Measurements from ENCODE around the gene AVP. TPM values are rescaled to one million over a fixed set of nuclear protein-coding genes. Genes with fewer than 3 reads are reported as not detected.

The AVP gene
- total RNA-seq, 1 donor from 2014 or later, result not detected

Other genes starting within 250 kb of the AVP start
- gene PCED1A, start 244.1 kb downstream of the AVP start, total RNA-seq, result 24.0 and 27.9 TPM in 2 replicates
- 46.0 and 48.9 TPM in 2 replicates for gene VPS16, start 244.0 kb downstream of the AVP start, total RNA-seq
- gene PTPRA, start 211.2 kb downstream of the AVP start, total RNA-seq, result 64.0 and 67.5 TPM in 2 replicates
- 2.1 and 2.3 TPM in 2 replicates for gene GNRH2, start 41.1 kb downstream of the AVP start, total RNA-seq
- gene MRPS26, start 38.7 kb downstream of the AVP start, total RNA-seq, result 106 and 114 TPM in 2 replicates
- not detected in 2 replicates for gene OXT, start 13.1 kb downstream of the AVP start, total RNA-seq
- 25.4 TPM in 2 replicates for gene FASTKD5, start 75.1 kb upstream of the AVP start, total RNA-seq
- 5.9 and 7.7 TPM in 2 replicates for gene UBOX5, start 75.1 kb upstream of the AVP start, total RNA-seq
- 0.54 and 0.78 TPM in 2 replicates for gene LZTS3, start 88.8 kb upstream of the AVP start, total RNA-seq
- 67.5 and 72.3 TPM in 2 replicates for gene DDRGK1, start 120.0 kb upstream of the AVP start, total RNA-seq
- 93.3 and 96.0 TPM in 2 replicates for gene ITPA, start 124.8 kb upstream of the AVP start, total RNA-seq
- 3.2 and 3.3 TPM in 2 replicates for gene SLC4A11, start 154.5 kb upstream of the AVP start, total RNA-seq

Measured in activated T-helper 1 cell treated with anti-CD3 and anti-CD28 coated beads, Interleukin-12 subunit alpha, Interleukin-12 subunit beta, Interleukin-2, Interleukin-4 antibody, amounts not matched to agents 30 ng/mL and 10 ng/mL and 1 ng/mL, durations not matched to agents 14 hours and 24 hours and 36 hours (primary cell).